Limb (tissue), 2 donors: ENCODE measurements around the gene NPR3.

Experiments
- DNase-seq, 2 donors: peaks; one replicate each; pipeline ENCODE4 v3.0.0-alpha.2; 2016; ENCODE audit errors: extremely low spot score in 2 of 2

Gene NPR3

DNA sequence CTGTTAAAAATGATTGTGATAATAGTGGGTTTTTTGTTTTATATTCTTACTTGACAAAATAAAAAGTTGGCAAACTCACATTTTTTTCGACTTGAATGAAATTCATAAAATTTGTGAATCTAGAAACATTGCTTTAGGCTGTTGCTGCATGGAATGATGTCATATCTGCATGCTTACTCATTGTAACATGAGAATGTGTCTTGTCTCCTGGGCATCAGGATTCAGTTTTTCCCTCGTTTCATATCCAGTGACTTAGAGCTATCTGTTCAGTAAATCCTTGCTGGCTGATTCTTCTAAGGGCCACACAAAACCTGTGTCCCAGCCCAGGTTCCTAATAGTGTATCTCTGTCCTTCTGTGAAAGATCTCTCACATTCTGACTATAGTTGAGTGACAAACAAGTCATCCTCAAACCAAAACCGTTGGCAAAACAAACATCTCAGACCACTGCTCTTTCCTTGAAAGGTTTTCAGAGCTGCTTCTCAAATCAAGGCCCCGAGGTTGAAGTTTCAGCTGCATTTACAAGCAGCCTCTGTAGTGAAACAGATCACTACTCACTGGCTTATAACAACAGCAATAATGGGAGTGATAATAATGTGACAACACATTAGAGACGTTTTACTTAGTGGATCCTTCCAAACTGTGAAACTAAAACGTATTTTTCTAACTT is 95.0 kb downstream of the NPR3 start:
- peak in 1 of 2 donors; percentile 39 for DNase-seq

DNA sequence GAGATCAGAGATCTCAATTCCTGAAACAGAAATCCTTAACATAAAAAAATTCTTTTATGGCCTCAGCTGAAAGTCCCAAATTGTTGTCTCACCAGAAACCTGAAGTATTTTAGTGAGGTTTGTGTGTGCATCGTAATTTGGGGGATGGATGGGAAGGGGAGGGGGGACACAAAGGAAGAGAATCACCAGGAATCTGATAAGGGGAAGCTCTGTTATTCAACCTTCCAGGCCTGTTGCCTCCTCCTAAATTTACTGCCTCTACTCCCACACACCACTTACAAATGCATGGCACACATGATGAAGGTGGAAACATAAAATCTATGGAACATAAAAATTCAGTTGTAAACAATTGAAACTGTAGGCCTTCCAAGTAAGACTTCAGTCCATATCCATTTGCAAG is 97.7 kb downstream of the NPR3 start:
- no peak for DNase-seq

DNA sequence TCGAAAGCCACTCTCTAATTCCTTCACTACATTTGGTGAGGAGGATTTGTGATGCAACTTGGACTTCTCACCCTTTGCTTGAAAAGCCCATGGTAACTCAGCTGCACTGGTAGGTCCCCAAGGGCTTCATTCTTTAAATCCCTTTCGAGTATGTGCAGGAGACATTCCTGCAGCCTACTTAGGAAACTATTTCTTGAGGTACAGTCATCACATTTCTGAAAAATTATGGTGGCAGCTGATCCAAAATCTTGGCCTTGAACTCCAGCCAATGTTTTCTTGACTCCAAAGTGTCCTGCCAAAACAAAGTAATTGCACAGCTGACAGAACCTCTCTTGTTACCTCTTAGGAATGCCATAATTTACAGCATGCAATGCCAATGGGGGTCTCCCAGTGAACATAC is 99.7 kb downstream of the NPR3 start:
- peak; percentile 43 to 53 for DNase-seq

DNA sequence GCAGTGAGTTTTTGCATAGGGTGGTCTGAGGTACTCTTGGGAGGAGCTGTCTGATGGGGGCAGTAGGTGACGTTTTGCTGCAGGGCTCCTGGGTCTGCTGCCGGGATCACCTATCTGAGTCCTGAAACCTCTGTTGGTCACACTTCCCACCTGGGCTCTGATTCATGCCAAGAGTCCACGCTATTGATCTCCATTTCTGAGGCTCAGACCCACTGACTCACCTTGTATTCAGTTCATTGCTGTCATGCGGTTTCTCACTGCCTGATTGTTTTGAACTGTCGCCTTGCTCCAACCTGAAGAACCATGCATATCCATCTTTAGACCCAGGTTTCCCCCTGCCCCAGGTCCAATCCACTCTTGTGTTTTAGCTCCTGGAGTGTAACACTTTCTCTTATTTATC is 101.3 kb downstream of the NPR3 start:
- DNase-seq = no peak

DNA sequence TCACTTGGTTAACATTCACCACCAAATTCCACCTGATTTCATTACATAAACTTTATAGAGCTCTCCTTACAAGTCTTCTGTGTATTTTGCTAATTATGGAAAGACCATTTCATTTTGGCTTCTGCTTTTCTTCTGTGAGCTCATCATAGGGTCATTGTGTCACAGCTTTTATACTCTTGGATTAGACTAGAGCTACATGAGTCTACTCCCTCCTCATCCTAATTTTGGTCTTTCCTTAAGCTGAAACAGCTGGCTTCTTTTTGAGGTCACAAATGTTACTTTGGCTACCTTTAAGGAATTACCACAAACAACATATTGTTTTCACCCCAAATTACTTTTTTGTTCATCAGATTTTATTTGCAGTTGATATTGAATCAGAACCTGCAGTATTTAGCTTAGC is 103.0 kb downstream of the NPR3 start:
- DNase-seq = no peak

- DNase-seq = no peak
These were observed 103.5 kb downstream of the NPR3 start for GRCh38 chr5:32814620-32815019.

DNA sequence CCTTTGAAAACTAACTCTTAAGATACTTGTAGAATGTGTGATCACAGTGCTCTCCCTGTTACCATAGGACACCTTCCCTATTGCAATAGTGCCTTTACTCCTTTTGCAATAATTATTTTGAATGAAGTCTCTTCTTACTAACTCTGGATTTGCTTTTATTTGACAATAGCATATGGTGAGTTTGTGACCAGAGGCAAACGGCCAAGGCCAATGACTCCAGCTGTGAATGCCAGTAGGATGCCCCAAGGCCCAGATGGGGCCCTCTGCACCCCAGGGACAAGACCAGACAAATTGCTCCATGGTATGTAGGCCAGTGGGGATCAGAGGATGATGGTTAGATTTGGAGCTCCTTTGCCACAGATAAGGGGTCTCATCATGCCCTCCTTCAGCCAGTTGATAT is 116.9 kb downstream of the NPR3 start:
- DNase-seq = no peak

DNA sequence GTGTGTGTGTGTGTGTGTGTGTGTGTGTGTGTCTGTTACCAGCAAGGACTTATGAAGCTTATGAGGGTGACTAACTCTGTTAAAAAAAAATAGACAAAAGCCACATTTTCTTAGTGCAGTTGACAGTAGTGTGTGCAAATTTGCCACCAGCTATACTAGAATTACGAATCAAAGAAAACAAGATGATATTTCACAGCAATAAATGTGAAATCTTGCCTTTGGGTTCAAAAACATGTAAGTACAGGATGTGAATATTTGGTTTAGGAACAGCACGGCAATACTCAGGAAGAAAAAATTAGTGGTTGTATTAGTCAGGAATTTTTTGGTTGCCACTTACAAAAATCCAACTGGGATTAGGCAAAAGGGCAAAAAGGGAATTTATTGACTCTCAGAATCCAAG is 117.4 kb downstream of the NPR3 start:
- DNase-seq = no peak

GRCh38 chr5:32831624-32832023 is 120.5 kb downstream of the NPR3 start:
- DNase-seq = no peak

DNA sequence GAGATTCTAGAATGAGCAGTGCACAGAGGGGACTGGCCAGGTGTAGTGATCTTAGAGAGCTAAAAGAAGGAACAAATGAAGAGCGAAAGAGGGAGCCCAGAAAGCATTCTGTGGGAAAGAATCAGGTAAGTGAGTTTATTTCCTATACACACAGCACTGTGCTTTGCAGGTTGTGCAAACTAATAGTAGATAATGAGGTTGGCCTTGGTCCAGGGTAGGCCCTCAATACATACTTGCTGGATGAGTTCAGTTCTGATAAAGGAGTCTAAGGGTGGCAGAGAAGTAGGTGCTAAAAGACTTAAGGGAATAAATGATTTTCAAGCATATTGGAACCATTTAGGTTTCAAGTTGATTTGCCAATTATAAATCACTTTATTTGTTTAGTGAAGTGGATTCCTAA is 122.0 kb downstream of the NPR3 start:
- DNase-seq = no peak

GRCh38 chr5:32833663-32834062 is 122.5 kb downstream of the NPR3 start:
- no peak for DNase-seq

GRCh38 chr5:32834251-32834650 is 123.1 kb downstream of the NPR3 start:
- no peak for DNase-seq

- DNase-seq = no peak
These were observed 125.1 kb downstream of the NPR3 start for GRCh38 chr5:32836176-32836575.

GRCh38 chr5:32837211-32837610 is 126.1 kb downstream of the NPR3 start:
- DNase-seq = no peak

DNA sequence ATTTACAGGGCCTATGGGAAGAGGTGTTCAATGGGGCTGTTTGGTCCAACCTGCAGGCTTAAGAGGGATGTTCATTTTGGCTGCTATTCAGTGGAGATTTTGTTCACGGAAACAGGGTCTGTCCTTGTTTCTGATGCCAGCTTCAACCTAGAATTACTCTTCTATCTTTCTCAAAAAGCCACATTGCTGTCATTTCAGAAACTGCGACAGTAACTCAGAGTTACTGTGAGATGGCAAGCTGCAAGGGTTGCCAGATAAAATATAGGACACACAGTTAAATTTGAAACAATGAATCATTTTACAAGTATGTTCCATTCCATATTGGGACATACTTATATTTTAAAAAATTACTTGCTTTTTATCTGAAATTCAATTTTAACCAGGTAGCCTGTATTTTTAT is 128.0 kb downstream of the NPR3 start:
- DNase-seq = no peak

GRCh38 chr5:32840606-32841005 is 129.5 kb downstream of the NPR3 start:
- no peak for DNase-seq
